Endodermal cell (in vitro differentiated cells): Measurements from ENCODE around the gene OR7C1. TPM values are rescaled to one million over a fixed set of nuclear protein-coding genes. Genes with fewer than 3 reads are reported as not detected.

Experiments used
- DNase-seq: peaks from one replicate; pipeline ENCODE4 v3.0.0-alpha.2; 2017
- H3K27ac ChIP-seq: 2 replicates; pipeline ENCODE4 v1.5.1; 2013; ENCODE audit warnings: mild to moderate bottlenecking, low read depth, low read length, moderate library complexity
- H3K27me3 ChIP-seq: 2 replicates; pipeline ENCODE4 v1.6.1; 2013; ENCODE audit warnings: mild to moderate bottlenecking, low read length, moderate library complexity; ENCODE audit not compliant: insufficient read depth, control insufficient read depth, poor library complexity, severe bottlenecking
- H3K36me3 ChIP-seq: 2 replicates; pipeline ENCODE4 v1.7.0; 2013; ENCODE audit warnings: mild to moderate bottlenecking, low read length, moderate library complexity; ENCODE audit not compliant: control insufficient read depth, insufficient read depth
- H3K4me1 ChIP-seq: one replicate; pipeline ENCODE4 v1.7.0; 2013; ENCODE audit warnings: low read length; ENCODE audit not compliant: control insufficient read depth, insufficient read depth
- H3K4me3 ChIP-seq: 2 replicates; pipeline ENCODE4 v1.5.1; 2013; ENCODE audit warnings: mild to moderate bottlenecking, low read length, moderate library complexity
- H3K9ac ChIP-seq: 2 replicates; pipeline ENCODE4 v1.6.1; 2013; ENCODE audit warnings: mild to moderate bottlenecking, low read length, moderate library complexity; ENCODE audit not compliant: poor library complexity, severe bottlenecking; ENCODE audit errors: extremely low read depth
- H3K9me3 ChIP-seq: 2 replicates; pipeline ENCODE4 v1.6.1; 2013; ENCODE audit warnings: mild to moderate bottlenecking, low read length, moderate library complexity; ENCODE audit not compliant: control insufficient read depth
- H3K27ac Mint-ChIP-seq: 2 replicates; pipeline ENCODE4 v1.8.0; 2020; ENCODE audit warnings: mixed read lengths
- H3K27me3 Mint-ChIP-seq: 2 replicates; pipeline ENCODE4 v1.8.0; 2021; ENCODE audit warnings: mild to moderate bottlenecking, mixed read lengths; ENCODE audit not compliant: insufficient read depth
- H3K36me3 Mint-ChIP-seq: 2 replicates; pipeline ENCODE4 v1.8.0; 2020; ENCODE audit warnings: low read depth, mixed read lengths
- H3K4me1 Mint-ChIP-seq: 2 replicates; pipeline ENCODE4 v1.8.0; 2020; ENCODE audit warnings: mixed read lengths
- H3K4me3 Mint-ChIP-seq: 2 replicates; pipeline ENCODE4 v1.8.0; 2020; ENCODE audit warnings: mild to moderate bottlenecking, moderate library complexity, mixed read lengths
- H3K9me3 Mint-ChIP-seq: 2 replicates; pipeline ENCODE4 v1.8.0; 2020; ENCODE audit warnings: mild to moderate bottlenecking, mixed read lengths
- WGBS, 2 experiments: methylation state at CpG; one replicate each; pipeline versions ENCODE4 v1.1.5 to v1.1.7; 2013; ENCODE audit warnings: missing lambda C conversion rate in 2 of 2, mixed read lengths in 1 of 2; ENCODE audit not compliant: insufficient coverage in 1 of 2, insufficient read length in 1 of 2; 5-methylcytosine and 5-hydroxymethylcytosine counted together
- total RNA-seq, 2 donors: library from RNA; stranded (reverse); fragmentation: NEBNext Ultra II Directional in 1 of 2; extraction: Animal tissue kit (Norgen Biotek cat#: 25700) in 1 of 2; gene quantifications; 2 replicates in 1 of 2; 3 replicates in 1 of 2; pipeline ENCODE4 v1.2.1, GENCODE V29; 2021
- TF ChIP-seq, protein P1 (sequence below): fragments of 200-600 bp; sonication (generic); conservative IDR thresholded peaks from 2 replicates; pipeline ENCODE4 v1.5.0; 2021; ENCODE audit warnings: antibody characterized with exemption, mild to moderate bottlenecking

OR7C1 gene
- total RNA-seq, 2 donors from 2014 or later = not detected

DNA sequence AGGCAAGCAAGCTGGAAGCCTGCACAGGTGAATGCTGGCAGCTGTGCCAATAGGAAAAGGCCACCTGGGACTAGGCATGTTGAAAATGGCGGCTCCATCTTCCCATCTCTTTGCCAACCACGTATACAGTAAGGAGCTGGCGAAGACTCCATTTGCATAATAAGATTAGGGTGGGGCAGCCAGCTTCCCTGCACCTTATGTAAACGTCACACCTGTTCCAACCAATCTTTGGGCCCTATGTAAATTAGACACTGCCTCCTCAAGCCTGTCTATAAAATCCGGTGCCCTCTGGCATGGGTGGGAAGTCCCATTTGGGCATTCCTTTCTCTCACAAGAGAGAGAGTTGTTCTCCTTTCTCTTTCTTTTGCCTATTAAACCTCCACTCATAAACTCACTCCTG lies 73.4 kb downstream of the OR7C1 start:
- H3K27me3 Mint-ChIP-seq = peaks cover 5% of the 10 kb centered on the region
- Histone ChIP-seq H3K4me1 (no peaks in the 10 kb centered on the region), H3K4me3 (no peak overlapping the region), H3K27me3 (no peaks in the 10 kb centered on the region), H3K27ac (no peak overlapping the region), H3K9me3 (peaks cover 30% of the 10 kb centered on the region), H3K9ac (no peak overlapping the region), H3K36me3 (no peaks in the 10 kb centered on the region)
- no peaks in the 10 kb centered on the region for H3K36me3 Mint-ChIP-seq
- no peak overlapping the region for H3K27ac Mint-ChIP-seq
- no peak overlapping the region for H3K4me3 Mint-ChIP-seq
- TF ChIP-seq, protein P1, sequence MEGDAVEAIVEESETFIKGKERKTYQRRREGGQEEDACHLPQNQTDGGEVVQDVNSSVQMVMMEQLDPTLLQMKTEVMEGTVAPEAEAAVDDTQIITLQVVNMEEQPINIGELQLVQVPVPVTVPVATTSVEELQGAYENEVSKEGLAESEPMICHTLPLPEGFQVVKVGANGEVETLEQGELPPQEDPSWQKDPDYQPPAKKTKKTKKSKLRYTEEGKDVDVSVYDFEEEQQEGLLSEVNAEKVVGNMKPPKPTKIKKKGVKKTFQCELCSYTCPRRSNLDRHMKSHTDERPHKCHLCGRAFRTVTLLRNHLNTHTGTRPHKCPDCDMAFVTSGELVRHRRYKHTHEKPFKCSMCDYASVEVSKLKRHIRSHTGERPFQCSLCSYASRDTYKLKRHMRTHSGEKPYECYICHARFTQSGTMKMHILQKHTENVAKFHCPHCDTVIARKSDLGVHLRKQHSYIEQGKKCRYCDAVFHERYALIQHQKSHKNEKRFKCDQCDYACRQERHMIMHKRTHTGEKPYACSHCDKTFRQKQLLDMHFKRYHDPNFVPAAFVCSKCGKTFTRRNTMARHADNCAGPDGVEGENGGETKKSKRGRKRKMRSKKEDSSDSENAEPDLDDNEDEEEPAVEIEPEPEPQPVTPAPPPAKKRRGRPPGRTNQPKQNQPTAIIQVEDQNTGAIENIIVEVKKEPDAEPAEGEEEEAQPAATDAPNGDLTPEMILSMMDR = no peak
- DNase-seq = no peak
- WGBS, 2 experiments = 44 to 59% methylated on average over 3 to 5 of the region's 5 CpGs
- peaks cover 32% of the 10 kb centered on the region for H3K9me3 Mint-ChIP-seq
- H3K4me1 Mint-ChIP-seq = no peaks in the 10 kb centered on the region

DNA sequence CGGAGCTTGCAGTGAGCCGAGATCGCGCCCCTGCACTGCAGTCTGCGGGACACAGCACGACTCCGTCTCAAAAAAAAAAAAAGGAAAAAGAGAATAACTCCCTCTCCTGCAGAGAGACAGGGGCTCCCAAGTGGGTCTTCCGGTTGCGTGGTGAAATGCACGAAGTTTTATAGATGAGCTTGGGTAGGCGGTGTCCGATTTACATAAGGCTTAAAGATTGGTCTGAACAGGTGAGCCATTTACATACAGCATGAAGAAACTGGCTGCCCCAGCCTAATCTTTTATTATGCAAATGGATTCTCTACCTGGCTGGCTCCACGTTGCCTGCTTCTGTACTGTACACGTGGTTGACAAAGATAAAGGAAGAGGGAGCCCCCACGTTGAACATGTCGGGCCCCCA lies 76.2 kb downstream of the OR7C1 start:
- H3K27me3 Mint-ChIP-seq = peaks cover 3% of the 10 kb centered on the region
- no peak overlapping the region for H3K27ac Mint-ChIP-seq

DNA sequence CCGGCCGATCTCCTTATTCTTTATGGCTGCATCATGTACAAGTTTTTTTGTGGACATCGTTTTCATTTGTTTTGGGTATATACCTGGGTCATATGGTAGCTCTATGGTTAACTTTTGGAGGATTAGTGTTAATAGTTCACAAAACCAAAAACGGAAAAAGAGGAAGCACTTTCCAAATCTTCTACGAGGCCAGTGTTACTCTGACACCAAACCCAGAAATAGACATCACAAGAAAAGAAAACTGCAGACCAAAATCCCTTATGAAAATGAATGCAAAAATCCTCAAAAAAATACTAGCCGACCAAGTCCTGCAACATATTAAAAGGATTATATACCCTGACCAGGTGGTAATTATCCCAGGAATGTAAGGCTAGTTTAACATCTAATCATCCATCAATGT lies 86.4 kb downstream of the OR7C1 start:
- WGBS, 2 experiments = 74 to 75% methylated on average over 4 to 5 of the region's 6 CpGs
- no peaks in the 10 kb centered on the region for H3K36me3 Mint-ChIP-seq
- no peak overlapping the region for H3K4me3 ChIP-seq
- no peaks in the 10 kb centered on the region for H3K4me1 ChIP-seq
- H3K36me3 ChIP-seq = no peaks in the 10 kb centered on the region
- H3K9ac ChIP-seq = no peak overlapping the region
- H3K27ac Mint-ChIP-seq = no peak overlapping the region
- H3K9me3 Mint-ChIP-seq = peaks cover 32% of the 10 kb centered on the region
- H3K4me3 Mint-ChIP-seq = no peak overlapping the region
- no peaks in the 10 kb centered on the region for H3K4me1 Mint-ChIP-seq
- H3K27me3 Mint-ChIP-seq = no peaks in the 10 kb centered on the region
- no peak overlapping the region for H3K27ac ChIP-seq
- no peaks in the 10 kb centered on the region for H3K27me3 ChIP-seq
- H3K9me3 ChIP-seq = peaks cover 16% of the 10 kb centered on the region
- TF ChIP-seq, protein P1 = no peak
- DNase-seq = no peak

More for the DNA sequence above, 76.2 kb downstream of the OR7C1 start:
- WGBS, 2 experiments = 39 to 69% methylated on average over 9 to 16 of the region's 16 CpGs
- peak overlapping the region; percentile 45 for H3K4me3 Mint-ChIP-seq
- no peak overlapping the region for H3K4me3 ChIP-seq
- peak; percentile 71 for DNase-seq
- no peak overlapping the region for H3K27ac ChIP-seq
- TF ChIP-seq, protein P1 = no peak
- H3K4me1 Mint-ChIP-seq = no peaks in the 10 kb centered on the region
- no peaks in the 10 kb centered on the region for H3K36me3 ChIP-seq
- H3K27me3 ChIP-seq = no peaks in the 10 kb centered on the region
- H3K9ac ChIP-seq = no peak overlapping the region
- H3K9me3 ChIP-seq = peaks cover 40% of the 10 kb centered on the region
- no peaks in the 10 kb centered on the region for H3K36me3 Mint-ChIP-seq
- no peaks in the 10 kb centered on the region for H3K4me1 ChIP-seq
- H3K9me3 Mint-ChIP-seq = peaks cover 22% of the 10 kb centered on the region

Other genes with a start within 250 kb of the OR7C1 start
- not detected for gene ADGRE3, start 160.3 kb downstream of the OR7C1 start, total RNA-seq
- 10 to 100 TPM; 16.2 to 19.8 TPM for gene ZNF333, start 145.1 kb downstream of the OR7C1 start, total RNA-seq
- gene ADGRE2, start 56.6 kb downstream of the OR7C1 start, total RNA-seq = under 1 TPM; 0.07 TPM
- gene OR7A5, start within 50 bp of the OR7C1 start, total RNA-seq = not detected
- gene OR7A10, start 13.7 kb upstream of the OR7C1 start, total RNA-seq = not detected
- gene OR7A17, start 50.9 kb upstream of the OR7C1 start, total RNA-seq = not detected
- not detected for gene OR7C2, start 106.3 kb upstream of the OR7C1 start, total RNA-seq
- 1 to 10 TPM in 1 of 2 donors, under 1 TPM in 1; 0.86 to 3.1 TPM for gene SLC1A6, start 144.7 kb upstream of the OR7C1 start, total RNA-seq
- not detected for gene CASP14, start 214.3 kb upstream of the OR7C1 start, total RNA-seq
- not detected for gene OR1I1, start 247.0 kb upstream of the OR7C1 start, total RNA-seq